HG02571 (cell line): ENCODE measurements around the gene GIMAP6.
"Not testable (repeated sequence)": the region's sequence is repeated elsewhere in the genome, so short reads cannot be mapped to it uniquely, and the experiment has no call there.

Source experiments
- ATAC-seq: cut with Tn5 transposase; IDR thresholded peaks from one replicate; pipeline ENCODE4 v1.9.1; 2021; ENCODE audit warnings: mild to moderate bottlenecking, moderate library complexity; ENCODE audit not compliant: unreplicated experiment

Gene GIMAP6

DNA sequence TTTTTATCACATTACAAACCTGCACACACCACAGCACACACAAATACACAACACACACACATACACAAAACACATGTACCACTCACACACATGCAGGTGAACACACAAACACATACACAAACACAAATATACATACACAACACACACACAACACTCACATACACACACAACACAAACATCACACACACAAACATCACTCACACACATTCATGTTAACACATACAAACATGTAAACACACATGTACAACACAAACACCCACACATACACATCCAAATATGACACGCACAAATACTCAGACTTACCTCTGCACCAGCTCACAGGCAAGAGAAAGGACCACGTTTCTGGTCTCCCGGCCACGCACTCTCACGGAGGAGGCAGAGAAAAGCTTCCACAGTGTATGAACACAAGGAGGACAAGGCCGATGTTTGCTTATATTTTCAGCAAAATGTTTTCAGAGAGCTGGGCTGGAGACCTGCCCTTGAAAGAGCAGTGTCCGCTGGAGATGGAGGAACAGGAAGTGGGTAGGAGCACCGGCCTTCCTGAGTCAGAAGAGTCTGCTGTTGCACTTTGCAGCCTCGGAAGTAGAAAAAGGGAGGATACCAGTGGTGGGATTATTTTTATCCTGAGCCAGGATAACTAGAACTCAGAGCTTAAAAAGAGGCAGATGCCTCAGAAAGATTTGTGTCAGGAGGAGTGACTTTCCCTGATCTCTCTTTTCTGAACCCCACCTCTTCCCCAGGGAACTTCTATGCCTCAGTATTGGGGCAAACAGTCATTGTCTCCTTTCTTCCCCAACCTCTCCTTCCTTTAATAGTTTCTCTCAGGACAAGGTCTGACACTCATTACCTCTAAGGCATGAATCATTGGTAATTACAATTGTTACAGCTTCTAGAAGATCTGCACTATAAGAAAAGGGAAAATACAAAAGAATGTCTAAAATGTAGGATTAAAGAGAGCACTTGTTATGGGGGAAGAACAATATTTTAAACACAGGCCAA, at the start of gene GIMAP6:
Gene GIMAP6, minus strand, starts transcription at position 520 of the 999 bp plus-strand sequence. CDS start 2,243 bp downstream, outside the sequence.
- ATAC-seq, result peak; percentile 84

GRCh38 chr7:150680364-150680763, 48.2 kb upstream of the GIMAP6 start:
- ATAC-seq, result not testable (repeated sequence)

GRCh38 chr7:150678601-150679000, 46.4 kb upstream of the GIMAP6 start:
- ATAC-seq, result not testable (repeated sequence)

- ATAC-seq, result not testable (repeated sequence)
Observed at GRCh38 chr7:150676854-150677253, 44.7 kb upstream of the GIMAP6 start.

DNA sequence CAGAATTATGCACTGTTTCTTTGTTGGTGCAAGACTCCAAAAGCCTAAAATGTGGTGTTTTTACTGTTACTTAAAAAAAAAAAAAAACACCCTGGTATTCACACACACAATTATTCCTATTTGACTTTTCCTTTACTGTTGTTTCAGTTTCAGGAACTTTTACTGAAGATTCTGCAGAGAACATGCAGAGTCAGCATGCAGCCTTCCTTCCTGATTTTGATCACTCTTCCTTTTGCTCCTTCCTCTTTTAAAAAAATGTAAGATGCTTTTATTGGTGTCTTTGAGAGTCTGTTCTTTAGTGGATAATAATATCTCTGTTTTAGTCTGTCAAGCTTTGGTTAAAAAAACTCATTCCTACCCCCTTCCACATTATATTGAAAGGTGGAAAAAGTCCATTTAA, 44.1 kb upstream of the GIMAP6 start:
- not testable (repeated sequence) for ATAC-seq

DNA sequence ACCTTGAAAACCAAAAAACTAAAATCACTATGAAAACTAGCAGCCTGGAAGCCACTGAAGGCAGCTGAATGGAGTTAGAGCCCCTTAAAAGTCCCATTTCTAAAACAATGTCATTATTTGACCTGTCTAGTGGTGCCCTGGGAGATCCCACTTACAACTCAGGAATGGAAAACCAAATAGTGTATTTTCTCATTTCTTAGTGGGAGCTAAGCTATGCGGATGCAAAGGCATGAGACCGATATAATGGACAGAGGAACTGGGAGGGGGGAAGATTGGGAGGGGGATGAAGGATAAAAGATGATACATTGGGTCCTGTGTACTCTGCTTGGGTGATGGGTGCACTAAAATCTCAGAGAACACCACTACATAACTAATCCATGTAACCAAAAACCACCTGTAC, 43.5 kb upstream of the GIMAP6 start:
- ATAC-seq, result no peak

GRCh38 chr7:150671798-150672585, 39.8 kb upstream of the GIMAP6 start:
- not testable (repeated sequence) for ATAC-seq

DNA sequence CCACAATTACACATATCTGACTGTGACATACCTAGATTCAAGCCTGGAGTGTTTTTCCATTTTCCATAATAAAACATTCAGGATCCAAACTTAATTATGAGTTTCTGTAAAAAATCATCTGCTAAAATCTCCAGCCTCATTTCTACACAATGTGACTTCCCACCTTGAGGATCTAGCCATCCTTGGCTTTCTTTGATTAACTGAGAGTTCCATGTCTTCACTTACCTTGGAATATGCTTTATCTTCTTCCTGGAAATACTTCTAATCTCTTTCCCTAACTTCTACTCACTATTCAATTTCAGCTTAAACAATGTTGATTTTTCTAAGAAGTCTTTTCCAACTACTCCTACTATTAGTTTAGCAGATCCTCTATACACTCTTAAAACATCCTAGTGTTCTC, 36.8 kb upstream of the GIMAP6 start:
- no peak for ATAC-seq

- ATAC-seq, result no peak
Observed at GRCh38 chr7:150668472-150668911, 36.3 kb upstream of the GIMAP6 start.

GRCh38 chr7:150666412-150666811, 34.2 kb upstream of the GIMAP6 start:
- ATAC-seq, result no peak

DNA sequence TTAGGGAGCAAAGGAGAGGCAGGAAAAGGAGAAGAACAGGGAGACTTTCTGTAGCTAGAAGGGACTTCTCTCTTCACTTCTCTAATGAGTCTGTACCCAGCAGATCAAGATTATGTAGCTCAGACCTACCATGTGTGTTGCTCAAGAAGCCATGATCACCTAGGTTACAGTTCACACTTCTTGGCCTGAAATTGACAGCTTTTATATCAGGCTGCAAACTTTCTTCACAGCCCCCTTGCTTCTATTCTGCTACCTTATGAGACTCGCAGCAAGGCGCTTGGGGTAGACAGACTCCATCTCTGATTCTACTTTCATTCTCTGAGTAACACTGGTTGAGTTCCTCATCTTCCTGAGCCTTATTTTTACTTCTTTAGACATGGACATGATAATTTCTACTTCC, 33.7 kb upstream of the GIMAP6 start:
- no peak for ATAC-seq

DNA sequence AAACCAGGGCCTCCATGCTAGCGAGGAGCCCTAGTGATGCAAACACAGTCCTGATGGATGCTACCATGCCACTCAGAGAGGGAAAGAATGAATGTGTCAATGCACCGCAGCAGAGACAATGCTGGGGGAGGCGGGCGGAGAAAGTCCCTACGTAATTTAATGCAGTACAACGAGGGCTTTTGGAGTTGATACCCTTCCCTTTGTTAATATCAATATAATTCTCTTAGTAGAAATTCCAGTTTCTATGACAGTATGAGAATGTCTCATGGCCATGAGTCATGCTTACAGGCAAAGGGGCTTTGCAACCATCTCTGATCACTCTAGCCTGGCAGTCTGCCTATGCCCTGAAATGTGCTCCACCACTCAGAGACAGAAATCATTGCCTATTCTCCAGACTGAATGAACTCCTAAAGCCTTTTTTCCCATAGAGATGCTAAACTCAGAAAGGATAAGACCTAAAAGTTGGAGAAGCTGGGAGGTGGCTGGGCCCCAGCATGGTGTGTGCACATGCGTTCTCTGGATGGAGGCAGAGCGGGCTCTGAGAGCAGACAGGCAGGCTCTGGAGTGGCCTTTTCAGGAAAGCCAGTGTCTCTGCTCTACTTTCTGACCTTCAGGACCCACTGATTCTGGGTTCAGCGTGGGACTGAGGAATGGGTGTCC, 33.0 kb upstream of the GIMAP6 start:
- ATAC-seq, result no peak

- ATAC-seq, result no peak
Observed at GRCh38 chr7:150663802-150664494, 31.8 kb upstream of the GIMAP6 start.

GRCh38 chr7:150662821-150663220, 30.6 kb upstream of the GIMAP6 start:
- not testable (repeated sequence) for ATAC-seq

GRCh38 chr7:150660939-150661613, 28.9 kb upstream of the GIMAP6 start:
- no peak for ATAC-seq

DNA sequence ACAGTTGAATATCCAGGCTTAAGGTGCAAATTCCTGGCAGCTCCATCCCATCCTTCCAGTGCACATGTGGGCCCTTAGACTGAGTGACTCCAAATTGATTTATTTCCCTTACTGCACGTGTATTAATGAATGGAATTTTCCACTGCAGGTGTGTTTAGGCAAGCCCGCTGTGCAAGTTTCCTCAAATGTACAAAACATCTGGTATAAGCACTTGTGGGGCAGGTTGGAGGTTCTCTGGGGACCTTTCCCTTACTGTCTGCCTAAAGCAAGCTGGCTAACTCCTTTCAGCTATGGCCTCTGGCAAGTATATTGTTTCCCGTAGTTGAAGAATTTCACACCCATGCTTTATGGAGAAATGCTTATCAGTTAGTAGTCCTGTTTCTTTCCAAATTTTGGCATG, 25.3 kb upstream of the GIMAP6 start:
- no peak for ATAC-seq

DNA sequence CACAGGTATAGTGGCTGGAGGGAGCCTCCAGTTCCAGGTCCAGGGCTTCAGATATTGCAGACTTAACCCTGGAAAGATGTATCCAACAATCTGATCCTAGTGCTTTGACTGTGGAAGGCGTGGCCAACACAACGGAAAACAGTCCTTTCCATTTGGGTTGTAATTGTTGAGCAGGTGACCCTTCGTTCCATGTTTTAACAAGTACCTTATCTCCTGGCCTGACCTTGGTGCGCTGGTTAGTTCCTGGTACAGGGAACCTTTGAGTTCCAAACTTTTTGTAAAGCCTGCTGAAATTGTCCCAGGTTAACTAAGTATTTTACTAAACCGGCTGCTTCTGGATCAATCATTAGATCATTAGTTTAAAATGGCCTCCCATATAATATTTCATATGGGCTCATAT, 23.9 kb upstream of the GIMAP6 start:
- ATAC-seq, result no peak

GRCh38 chr7:150654692-150655091, 22.5 kb upstream of the GIMAP6 start:
- no peak for ATAC-seq

GRCh38 chr7:150649080-150649385, 16.8 kb upstream of the GIMAP6 start:
- ATAC-seq, result no peak
